HS-5 (cell line): ENCODE measurements around the gene DAB1.
A peak's percentile ranks its signal among the peaks of the same experiment; 100 is the strongest.
"Not testable (repeated sequence)": the region's sequence is repeated elsewhere in the genome, so short reads cannot be mapped to it uniquely, and the experiment has no call there.

Experiments
- DNase-seq: peaks from one replicate; pipeline ENCODE4 v3.0.0-alpha.2; 2012; ENCODE audit warnings: low read depth

Gene DAB1

DNA sequence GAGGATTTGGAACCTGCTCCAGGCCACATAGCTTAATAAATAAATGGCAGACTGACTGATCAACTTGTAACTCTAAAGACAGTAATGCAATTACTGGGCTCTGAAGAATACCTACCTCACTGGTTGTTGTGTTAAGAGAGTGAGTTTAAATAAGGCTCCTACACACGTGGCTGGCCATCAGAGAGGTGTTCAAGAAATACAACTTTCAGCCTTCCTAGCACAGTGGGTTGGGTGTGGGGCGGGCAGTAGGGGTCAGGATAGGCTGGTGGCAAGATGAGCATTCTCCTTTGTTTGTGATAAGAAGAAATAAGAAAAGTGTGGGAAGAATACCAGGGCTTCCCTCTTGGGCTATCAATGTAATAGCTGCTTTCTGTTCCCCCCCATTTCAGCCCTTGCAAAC, 151.3 kb downstream of the DAB1 start:
- no peak for DNase-seq

DNA sequence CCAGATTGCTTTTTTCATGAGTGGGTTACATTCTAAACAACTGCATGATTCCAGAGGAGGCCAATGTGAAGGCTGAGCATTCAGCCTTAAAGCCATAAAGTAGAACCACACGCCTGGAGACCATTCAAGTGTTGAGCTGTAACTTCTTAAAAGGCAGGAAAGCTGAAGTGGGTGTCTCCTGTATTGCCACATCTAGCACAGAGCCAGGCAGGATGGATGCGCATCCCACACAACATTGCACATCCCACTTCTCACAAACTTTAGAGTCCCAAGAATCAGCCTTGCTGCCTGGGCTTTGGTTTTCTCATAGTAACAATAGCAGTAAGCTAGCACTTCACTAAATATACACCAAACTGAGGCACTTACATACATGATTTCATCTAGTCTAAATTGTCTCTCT, 151.7 kb downstream of the DAB1 start:
- DNase-seq = no peak

DNA sequence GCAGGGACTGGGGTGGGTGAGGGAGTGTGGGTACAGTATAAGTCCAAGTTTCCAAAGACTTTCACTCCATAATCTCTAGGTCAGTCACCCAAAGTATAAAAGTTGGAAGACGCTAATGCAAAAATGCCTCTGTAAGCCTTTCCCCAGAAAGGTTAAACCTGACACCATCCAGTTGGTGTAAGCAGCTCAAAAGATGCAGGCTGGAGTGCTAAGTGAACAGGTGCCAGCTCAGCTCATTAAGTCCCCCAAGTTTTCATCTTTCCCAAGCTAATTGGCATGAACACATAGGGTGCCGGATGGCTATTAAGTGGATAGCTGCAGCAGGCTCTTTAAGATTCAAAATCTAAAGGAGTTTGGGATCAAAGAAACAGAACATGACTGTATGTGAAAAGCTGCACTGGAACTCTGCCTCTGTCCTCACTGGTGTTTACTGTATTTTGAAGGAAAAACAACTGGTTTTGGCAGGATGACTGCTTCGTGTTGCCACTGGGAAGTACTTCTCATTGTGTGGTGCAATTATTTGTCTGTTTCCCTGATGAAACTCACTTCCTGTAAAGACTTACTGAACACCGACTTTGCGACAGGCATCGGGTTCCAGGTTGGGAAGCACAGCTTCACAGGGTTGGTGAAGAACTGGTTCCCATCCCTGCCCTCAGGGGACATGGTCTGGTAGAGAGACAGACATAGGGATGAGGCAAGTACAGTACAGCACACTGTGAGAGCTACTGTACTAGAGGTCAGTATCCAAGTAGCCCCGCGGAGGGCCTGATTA, 152.7 kb downstream of the DAB1 start:
- DNase-seq = no peak

DNA sequence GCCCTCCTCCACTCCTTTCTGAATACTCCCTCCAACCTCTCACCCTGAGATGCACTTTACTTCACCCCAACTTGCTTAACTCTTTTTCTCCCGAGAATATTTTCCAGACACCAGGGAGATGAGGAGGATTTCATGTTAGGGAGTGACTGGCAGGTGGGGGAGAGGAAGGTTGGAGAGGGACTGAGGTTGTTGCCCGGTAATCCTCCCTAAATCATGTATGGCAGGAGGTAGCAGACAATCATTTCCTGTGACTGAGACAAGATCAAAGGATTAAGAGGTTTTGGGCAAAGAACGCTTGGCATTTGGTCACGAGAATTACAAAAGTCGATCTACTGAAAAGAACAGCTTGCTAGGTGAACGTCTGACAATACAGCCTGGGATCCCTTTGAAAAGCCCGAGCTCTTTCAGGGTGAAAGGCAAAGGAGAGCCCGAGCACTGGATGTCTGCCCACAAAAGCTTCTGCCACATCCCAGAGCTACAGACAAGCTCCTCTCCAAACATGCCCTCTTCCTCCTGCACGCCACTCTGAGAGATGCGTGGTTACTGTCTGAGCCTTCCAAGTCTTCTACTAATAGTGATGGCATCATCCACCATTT, 154.1 kb downstream of the DAB1 start:
- DNase-seq = no peak

DNA sequence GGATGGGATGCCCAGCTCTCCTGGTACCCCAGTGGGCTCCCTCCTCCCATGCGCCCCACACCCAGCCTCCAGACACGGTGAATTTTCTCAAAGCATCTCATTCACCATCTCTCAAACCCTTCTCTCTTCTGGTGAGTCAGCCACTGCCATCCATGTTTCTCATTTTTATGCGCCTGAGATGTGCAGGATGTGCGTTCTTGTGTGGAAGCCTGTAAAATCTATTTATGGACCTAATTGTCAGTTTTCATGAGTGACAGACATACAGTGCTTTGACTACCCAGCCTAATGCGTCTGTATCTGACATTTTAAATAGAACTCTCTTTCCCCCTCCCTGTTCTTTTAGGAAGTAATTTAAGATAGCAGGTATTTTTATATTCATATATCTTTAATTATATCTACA, 158.8 kb downstream of the DAB1 start:
- no peak for DNase-seq

DNA sequence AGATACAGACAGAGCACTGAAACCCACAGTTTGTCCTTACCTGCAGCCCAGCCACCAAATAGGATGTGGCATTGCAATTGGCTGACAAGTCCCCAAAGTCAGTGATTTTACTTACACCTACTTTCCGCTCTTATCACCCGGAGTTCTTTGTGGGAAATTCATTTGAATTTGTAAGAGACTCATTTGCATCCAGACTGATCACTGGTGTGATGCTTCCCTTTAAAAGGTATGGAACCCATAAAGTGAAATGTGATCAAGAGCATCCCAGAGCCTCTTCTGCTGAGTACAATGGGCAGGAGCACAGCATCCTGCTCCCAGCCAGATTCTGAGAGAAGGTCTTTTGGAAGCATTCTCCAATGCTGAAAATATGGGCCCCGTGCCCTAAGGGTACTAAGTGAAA, 161.4 kb downstream of the DAB1 start:
- no peak for DNase-seq

DNA sequence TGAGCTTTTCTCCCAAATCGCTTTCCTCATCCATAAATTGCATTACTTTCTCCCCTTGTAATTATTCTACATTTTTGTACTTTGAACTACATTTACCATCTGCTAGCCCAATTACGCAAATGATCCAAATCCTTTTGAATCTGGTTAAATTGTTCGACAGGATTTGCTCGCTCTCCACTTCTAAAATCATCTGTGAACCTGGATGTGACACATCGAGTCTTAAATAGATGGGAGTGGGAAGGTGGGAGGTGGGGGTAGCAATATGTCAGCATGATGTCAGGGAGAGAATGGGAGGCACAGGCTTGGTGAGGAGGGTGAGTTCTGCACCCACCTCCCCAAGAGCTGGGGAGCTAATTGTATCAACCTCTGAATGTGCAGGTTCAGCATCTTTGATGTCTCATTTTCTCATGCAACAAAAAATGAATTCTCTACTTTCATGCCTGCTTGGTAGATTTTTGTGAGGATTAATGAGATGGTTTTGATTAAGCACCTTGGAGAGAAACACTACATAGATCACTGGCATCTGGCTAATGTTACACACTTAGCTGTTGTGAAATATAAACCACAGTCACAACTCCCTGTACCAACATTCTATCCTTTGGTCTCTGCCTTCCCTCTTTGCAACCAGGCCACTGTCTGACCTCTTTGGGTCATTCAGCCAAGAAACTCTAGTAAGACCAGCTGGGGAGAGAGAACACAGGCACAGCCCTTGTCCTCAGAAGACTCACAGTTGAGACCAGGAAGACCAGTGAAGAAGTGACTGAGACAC, 165.1 kb downstream of the DAB1 start:
- no peak for DNase-seq

DNA sequence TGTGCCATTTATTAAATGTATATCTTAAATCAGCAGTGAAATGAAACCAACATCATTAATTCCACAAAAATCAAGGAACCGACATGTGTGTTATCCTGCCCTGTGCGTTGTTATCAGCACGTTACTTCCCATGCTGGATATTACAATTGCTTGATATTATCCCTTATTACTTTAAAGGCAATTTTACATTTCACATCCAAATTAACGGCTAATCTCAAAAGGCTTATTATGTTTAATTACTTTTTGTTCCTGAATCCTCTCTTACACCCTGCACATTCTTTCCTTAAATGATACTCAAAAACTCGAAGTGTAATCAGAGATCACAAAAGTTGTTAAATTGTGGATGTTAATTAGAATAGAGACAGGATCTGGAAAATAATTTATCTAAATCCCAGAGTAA, 167.9 kb downstream of the DAB1 start:
- DNase-seq = no peak

DNA sequence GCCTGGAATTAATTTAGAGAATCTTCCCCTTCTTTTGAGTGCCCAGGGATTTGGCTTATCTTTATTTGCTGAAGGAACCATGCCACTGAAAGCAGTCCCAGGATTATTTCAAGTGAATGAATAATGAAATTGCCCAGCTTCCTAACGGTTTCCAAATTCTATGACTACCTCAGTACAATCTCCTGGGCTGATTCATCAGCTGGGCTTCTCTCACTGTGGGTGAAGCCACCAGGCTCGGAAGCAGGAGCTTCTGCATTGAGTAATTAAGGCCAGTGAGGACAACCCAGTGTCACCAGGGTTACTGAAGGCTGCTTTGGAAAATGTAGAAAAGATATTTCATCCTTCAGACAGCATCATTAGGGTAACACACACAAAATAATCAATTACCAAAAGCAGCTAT, 169.8 kb downstream of the DAB1 start:
- DNase-seq = peak; percentile 40

DNA sequence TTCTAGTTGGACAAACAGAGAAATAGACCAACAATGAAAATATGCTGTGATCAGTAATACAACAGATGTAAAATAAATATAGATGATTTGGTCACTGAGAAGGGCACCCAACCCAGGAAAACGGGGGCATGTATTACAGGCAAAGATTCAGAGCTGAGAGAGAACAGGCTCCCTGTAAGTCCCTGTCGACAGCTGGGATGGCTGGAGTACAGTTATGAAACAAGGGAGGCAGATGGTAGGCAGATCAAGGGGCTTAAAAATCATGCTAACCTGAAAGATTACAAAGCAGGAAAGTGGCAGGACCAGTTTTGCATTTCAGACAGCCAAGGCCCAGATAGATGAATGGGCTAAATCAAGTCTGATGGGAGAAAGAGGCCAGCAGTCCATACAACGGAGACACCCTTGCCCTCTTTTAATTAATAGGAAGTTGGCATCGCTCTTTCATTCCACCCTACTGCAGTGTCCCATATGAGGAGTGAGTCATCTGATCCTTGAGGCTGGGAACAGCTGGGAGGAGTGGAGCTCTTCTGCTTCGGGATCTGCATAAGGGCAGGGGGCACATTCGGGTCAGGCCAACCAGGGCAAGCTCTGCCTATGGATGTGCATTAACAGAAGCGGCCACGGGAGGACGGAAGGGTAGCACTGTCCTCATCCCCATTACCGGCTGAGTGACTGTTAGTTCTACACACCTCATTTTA, 171.1 kb downstream of the DAB1 start:
- DNase-seq = no peak

DNA sequence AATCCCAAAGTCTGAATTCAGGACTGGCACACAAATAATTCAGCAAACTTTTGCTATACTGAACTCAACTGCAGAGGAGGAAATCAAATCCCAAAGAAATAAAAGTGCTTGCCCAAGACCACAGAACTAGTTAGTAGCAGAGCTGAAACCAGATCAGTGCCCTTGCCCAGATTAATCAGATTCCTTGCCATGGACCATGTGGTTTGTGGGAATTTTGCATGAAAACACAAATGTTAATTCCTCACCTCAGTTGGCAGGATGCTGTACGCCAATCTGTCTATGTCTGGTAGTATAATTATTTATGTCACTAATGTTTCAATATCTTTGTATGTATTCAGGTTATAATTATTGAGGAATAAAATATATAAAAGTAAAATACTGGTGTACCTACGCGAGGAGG, 173.8 kb downstream of the DAB1 start:
- no peak for DNase-seq

DNA sequence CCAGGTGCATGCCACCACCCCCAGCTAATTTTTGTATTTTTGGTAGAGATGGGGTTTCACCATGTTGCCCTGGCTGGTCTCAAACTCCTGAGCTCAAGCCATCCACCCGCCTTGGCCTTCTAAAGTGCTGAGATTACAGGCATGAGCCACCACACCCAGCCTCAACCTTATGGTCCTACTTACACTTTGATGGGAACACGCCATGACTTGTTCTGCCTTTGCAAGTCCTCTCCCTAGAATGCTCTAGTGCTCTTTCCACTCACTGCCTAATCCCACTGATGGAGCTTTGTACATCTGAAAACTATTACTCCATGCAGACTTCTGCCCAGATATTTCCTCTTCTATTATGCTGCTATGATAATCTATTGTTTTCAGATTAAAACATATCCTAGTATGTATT, 174.3 kb downstream of the DAB1 start:
- no peak for DNase-seq

DNA sequence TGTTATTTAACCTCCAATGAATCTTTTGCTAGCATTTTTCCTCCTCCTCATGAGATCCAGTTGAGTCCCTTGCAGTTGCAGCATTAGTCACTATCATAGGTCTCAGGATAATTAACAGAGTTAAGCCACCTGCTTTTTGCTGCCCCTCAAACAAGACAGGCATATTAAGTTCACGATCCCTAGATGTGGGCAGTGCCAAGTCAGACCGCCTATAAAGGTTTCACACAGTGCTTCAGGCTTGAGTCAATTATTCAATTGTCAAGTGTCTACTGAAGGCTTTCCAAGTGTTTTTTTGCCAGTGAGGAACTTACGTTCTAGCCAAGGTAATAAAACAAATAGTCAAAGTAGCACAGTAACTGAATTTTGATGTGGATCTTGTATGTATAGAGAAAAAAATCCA, 175.0 kb downstream of the DAB1 start:
- DNase-seq = no peak

DNA sequence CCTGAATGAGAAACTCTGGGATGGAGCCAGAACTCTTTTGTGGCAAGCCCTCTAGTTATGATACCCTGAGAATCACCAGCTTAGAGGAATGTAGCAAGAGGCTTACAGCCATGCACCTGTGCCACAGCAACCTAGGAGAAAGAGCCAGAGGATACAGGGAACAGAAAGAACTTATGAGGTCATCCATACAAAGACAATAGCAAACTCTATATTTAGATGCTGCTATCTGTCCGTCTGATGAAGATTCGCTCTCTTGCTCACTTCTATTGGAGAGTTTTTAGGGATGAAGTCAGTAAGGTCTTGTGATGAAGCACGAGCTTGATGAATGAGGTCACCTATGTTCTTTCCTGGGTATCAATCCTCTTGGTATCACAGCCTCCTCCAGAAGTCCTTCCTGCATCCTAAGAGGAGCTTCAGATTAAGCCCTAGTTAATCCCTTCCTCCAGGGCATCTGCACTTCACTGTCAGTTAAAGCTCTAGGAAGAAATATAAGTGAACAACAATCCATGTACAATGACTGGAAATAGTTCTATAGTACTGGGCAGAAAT, 185.6 kb downstream of the DAB1 start:
- DNase-seq = no peak

DNA sequence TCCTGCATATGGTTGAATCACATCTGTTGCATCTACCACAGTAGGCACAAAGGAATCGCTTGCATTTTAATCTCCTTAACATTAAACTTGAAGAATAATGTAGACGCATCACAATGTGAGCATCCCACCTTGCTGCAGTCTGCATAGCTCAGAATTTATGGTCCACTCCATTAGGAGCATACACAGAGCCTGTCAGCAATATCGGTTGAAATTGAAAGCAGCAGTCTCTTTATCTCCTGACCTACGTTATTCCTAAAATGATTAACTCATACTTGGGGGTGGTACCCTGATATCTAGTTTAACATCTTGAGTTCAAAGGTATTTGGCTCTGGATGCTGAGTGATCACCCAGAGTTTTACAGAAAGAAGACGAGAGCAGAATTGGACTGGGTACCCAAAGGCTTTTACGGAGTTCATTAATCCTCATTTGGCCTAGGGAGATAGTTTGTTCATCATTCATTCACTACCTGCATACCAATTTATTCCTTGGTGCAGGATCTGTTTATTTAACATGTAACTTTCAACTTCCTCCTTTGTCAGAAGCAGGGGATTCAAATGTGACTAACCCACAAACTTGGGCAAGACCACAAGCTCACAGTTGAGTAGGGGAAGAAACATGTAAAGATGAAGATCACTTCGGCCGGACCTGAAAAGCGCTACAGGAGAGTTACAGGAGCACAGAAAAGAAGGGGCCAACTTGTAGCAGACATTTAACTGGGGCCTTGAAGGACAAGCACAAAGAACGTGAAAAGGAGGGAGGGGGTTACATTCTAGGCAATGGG, 187.9 kb downstream of the DAB1 start:
- no peak for DNase-seq

DNA sequence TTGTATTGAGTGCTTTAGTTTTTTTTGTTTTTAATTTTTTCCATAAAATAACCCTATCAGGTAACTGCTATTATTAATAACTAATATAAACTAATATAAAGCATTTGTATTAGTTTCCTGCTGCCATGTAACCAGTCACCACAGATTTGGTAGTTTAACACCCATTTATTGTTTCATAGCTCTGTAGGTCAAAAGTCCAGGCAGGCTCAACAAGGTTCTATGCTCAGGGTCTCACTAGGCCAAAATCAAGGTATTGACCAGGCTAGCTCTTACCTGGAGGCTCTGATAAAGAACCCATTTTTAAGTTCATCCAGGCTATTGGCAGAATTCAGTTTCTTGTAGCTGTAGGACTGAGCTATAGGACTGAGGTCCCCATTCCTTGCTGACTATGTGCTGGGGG, 189.4 kb downstream of the DAB1 start:
- DNase-seq = no peak

DNA sequence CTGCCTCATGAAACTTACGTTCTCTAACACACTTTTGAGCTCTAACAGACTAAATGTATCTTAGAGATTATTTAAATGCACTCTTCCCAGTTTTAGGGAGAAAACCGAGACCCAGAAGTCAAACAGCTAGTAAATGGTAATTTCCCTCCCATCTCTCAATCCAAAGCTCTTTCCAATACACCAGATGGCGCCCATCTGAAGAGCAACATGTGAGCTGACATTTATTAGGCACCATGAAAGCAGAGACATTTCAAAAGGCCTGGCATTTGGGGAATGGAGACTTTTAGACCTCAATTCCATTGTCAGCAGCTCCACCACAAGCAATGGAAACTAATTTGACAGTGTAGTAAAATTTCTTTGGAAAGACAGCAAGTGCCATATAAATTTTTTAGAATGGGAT, 191.4 kb downstream of the DAB1 start:
- DNase-seq = no peak

DNA sequence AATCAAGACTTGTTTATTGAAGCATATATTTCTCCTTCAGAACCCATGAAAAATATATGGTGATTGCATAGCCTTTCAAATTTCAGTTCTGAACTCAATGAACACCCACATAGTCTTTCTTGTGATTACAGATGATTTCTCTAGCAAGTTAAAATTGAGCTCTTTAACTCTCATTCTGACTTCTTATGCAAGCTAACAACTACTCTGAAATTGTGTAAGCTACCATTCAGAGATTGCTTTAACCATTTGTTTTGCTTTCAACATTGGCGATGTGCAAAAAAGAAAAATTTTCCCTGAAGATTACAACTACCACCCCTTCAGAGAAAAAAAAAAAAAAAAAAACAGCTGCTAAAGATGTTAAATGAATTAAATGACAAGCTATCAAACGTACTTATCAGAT, 193.9 kb downstream of the DAB1 start:
- DNase-seq = no peak

DNA sequence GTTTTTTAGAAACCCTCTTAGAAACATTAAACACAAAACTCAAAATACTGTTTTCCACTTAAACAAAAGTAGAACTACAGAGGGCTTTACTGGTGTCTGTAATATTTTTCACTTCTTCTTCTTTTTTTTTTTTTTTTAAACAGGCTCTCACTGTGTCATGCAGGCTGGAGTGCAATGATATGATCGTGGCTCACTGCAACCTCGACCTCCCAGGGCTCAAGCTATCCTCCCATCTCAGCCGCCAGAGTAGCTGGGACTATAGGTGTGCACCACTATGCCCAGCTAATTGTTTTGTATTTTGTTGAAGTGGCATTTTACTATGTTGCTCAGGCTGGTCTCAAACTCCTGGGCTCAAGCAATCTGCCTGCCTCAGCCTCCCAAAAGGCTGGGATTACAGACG, 194.8 kb downstream of the DAB1 start:
- DNase-seq = no peak

DNA sequence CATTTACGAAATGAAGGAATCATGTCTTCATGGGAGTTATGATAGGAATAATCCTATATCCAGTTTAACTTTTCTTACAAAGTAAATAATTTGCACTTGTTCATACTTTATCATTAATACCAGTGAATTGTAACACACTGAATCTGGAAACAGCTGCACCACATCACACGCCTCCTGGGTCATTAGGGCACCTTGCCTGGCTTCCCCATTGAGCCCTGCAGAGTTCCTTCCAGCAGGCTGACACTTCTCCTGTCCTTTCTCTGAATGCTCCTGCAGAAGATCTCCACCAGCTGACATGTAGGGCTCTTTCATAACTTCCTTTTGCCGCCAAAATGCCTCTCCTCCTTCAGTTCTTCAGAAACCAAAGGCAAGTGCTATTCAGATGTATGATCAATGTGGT, 201.1 kb downstream of the DAB1 start:
- no peak for DNase-seq

DNA sequence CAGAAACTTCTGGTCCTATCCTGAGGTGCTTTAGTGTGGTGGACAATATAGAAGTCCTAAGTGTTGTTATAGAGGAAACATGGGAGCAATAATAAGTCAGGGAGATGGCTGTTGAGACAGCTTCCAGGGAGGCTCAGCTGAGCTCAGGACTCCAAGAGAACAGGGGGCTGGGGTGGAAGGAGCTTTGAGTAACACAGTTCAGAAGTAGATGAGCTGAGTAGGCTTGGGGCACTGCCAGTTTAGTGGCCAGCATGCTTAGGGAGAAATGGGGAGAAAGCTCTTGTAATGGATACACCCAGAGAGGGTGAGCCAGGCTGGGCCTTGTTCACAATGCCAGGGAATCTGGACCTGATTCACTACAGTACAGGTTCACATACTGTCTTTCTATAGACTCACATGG, 201.6 kb downstream of the DAB1 start:
- DNase-seq = no peak

DNA sequence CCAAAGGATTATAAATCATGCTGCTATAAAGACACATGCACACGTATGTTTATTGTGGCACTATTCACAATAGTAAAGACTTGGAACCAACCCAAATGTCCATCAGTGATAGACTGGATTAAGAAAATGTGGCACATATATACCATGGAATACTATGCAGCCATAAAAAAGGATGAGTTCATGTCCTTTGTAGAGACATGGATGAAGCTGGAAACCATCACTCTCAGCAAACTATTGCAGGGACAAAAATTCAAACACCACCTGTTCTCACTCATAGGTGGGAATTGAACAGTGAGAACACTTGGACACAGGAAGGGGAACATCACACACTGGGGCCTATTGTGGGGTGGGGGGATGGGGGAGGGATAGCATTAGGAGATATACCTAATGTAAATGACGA, 203.0 kb downstream of the DAB1 start:
- not testable (repeated sequence) for DNase-seq
